ES-I3 (cell line): Measurements from ENCODE around the gene TARP.

Experiments
- H3K36me3 ChIP-seq: 2 replicates; pipeline ENCODE4 v1.6.1; 2013; ENCODE audit warnings: mild to moderate bottlenecking, low read length, control low read depth, moderate library complexity; ENCODE audit not compliant: insufficient read depth
- H3K4me1 ChIP-seq: 2 replicates; pipeline ENCODE4 v1.6.1; 2013; ENCODE audit warnings: mild to moderate bottlenecking, control low read depth, low read length; ENCODE audit not compliant: insufficient read depth
- H3K9ac ChIP-seq: 2 replicates; pipeline ENCODE4 v1.6.1; 2013; ENCODE audit warnings: low read depth, mild to moderate bottlenecking, low read length, moderate library complexity
- H3K9me3 ChIP-seq: 2 replicates; pipeline ENCODE4 v1.6.1; 2013; ENCODE audit warnings: mild to moderate bottlenecking, low read length, moderate library complexity; ENCODE audit not compliant: control insufficient read depth, insufficient read depth

The TARP gene

DNA sequence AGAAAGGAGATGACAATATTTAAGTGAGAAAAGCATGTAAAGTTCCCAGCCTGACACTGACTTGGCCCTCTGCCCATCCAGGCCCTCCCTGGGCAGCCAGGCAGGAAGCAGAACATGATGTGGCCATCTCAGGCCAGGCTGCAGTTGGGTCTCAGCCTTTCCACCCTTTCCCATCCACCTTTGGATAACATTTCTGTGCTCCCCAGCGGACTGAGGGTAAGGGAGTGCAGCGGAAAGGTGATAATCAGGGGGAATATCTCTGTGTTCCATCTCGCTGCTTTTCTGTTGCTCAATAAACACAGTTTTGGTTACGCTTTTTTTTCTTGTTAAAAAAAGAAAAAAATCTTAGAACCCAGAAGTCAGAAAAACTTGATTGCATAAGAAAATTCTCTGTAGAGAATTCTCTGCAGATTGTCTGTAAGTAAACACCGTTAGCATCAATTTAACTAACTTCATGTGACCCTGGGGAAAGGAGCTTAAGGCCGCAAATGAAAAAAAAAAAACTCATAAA, 37.2 kb upstream of the TARP start:
- Histone ChIP-seq H3K4me1 (no peaks in the 10 kb centered on the region), H3K9ac (no peak overlapping the region), H3K36me3 (no peaks in the 10 kb centered on the region), H3K9me3 (no peaks in the 10 kb centered on the region)

DNA sequence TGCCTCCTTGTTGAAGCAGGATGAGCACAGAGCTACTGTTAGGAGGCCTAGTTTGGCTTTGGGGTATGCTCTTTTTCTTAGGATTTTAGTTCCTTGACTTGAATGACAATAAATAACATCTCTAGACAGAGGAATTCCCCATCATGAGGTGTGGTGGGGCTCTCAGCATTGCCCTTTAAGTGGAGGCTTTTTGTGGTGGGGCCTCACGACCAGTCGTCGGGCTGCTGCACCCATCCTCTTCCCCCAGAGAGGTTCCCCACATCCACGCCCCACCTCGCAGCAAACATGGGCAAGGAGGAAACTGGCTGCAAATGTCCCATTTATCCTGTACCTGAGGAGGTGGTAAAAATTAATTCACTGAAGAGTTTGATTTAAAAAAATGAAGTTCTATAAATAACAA, 36.1 kb upstream of the TARP start:
- H3K9me3 ChIP-seq: no peaks in the 10 kb centered on the region
- H3K36me3 ChIP-seq: no peaks in the 10 kb centered on the region
- no peak overlapping the region for H3K9ac ChIP-seq
- no peaks in the 10 kb centered on the region for H3K4me1 ChIP-seq

GRCh38 chr7:38308140-38308539, 34.7 kb upstream of the TARP start:
- no peaks in the 10 kb centered on the region for H3K9me3 ChIP-seq

DNA sequence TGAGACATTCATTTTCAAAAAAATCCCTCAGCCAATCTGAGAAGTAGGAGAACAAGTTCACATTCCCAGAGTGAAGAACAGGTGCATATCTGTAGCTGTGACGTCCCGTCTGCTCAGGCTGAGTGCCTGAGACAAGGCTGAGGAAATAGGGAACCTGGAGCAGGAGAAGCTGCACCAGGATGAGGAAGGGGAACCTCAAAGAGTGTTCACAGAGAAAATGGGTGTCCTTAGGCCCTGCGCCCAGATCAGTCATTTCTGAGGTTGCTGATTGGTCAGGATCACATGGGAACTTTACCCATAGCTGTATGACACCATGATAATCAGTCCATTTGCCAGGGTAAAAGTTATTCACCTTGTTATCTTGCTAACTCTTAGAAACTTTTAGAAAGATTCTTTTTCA, 34.2 kb upstream of the TARP start:
- no peaks in the 10 kb centered on the region for H3K4me1 ChIP-seq
- no peaks in the 10 kb centered on the region for H3K36me3 ChIP-seq
- H3K9me3 ChIP-seq: no peaks in the 10 kb centered on the region
- no peak overlapping the region for H3K9ac ChIP-seq

More at GRCh38 chr7:38308140-38308539, 34.7 kb upstream of the TARP start:
- Histone ChIP-seq H3K9ac (no peak overlapping the region), H3K36me3 (no peaks in the 10 kb centered on the region), H3K4me1 (no peaks in the 10 kb centered on the region)

GRCh38 chr7:38306914-38307313, 33.5 kb upstream of the TARP start:
- Histone ChIP-seq H3K36me3 (no peaks in the 10 kb centered on the region), H3K9me3 (no peaks in the 10 kb centered on the region), H3K4me1 (no peaks in the 10 kb centered on the region), H3K9ac (no peak overlapping the region)

GRCh38 chr7:38306171-38306570, 32.7 kb upstream of the TARP start:
- H3K9me3 ChIP-seq: no peaks in the 10 kb centered on the region
- H3K4me1 ChIP-seq: no peaks in the 10 kb centered on the region
- H3K9ac ChIP-seq: no peak overlapping the region
- H3K36me3 ChIP-seq: no peaks in the 10 kb centered on the region

DNA sequence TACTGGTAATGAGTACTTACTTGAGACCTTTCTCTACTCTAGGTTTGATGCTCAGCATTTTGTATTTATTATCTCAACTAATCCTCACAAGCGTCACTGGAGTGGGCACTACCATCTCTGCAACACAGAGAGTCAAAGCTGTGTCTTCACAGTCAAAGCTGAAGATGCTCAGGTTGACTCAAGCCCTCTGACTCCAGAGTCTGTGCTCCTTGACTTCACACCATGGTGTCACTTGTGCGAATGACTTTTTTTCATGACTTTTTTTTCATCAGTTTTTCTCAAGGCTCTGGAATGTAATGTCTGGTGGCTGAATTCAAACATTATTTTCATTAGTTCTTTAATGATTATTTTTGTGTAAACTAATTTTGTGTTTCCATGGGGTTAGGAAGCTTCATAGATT, 30.4 kb upstream of the TARP start:
- H3K9ac ChIP-seq: no peak overlapping the region
- H3K9me3 ChIP-seq: no peaks in the 10 kb centered on the region
- no peaks in the 10 kb centered on the region for H3K4me1 ChIP-seq
- H3K36me3 ChIP-seq: no peaks in the 10 kb centered on the region

GRCh38 chr7:38300175-38300574, 26.7 kb upstream of the TARP start:
- no peaks in the 10 kb centered on the region for H3K36me3 ChIP-seq

DNA sequence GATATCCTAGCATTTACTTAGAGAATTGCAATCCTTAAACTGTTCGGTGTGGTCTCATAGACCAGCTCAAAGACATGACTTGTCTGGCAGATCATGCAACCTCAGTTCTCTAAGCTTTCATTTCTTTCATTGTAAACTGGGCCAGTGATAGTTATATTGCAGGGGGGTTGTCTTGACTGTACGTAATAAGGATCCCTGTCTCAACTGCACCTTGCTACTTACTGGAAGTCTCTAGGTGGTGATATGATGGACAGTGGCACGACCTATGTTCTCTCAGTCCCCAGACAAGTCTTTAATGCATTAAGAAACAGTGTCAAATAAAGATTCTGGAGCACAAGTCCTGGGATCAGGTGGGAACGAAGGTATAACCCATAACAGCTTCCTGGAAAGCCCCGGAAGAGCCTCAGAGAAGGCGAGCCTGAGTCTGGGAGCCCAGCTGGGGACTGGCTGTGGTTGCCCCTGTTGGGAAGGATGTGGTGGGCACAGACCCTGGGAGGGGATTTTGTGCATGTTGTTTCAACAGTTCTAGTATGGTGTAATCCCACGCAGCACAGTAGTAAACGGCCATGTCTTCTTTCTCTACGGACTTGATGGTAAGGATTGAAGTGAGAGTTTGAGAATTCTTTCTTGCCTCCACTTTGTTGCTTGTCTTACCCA, 26.0 kb upstream of the TARP start:
- no peaks in the 10 kb centered on the region for H3K9me3 ChIP-seq
- H3K9ac ChIP-seq: no peak overlapping the region
- H3K4me1 ChIP-seq: no peaks in the 10 kb centered on the region
- H3K36me3 ChIP-seq: no peaks in the 10 kb centered on the region

More at GRCh38 chr7:38300175-38300574, 26.7 kb upstream of the TARP start:
- Histone ChIP-seq H3K9me3 (no peaks in the 10 kb centered on the region), H3K4me1 (no peaks in the 10 kb centered on the region), H3K9ac (no peak overlapping the region)

- Histone ChIP-seq H3K9ac (no peak overlapping the region), H3K9me3 (no peaks in the 10 kb centered on the region), H3K36me3 (no peaks in the 10 kb centered on the region), H3K4me1 (no peaks in the 10 kb centered on the region)
These were observed 22.8 kb upstream of the TARP start for GRCh38 chr7:38296059-38296857.

DNA sequence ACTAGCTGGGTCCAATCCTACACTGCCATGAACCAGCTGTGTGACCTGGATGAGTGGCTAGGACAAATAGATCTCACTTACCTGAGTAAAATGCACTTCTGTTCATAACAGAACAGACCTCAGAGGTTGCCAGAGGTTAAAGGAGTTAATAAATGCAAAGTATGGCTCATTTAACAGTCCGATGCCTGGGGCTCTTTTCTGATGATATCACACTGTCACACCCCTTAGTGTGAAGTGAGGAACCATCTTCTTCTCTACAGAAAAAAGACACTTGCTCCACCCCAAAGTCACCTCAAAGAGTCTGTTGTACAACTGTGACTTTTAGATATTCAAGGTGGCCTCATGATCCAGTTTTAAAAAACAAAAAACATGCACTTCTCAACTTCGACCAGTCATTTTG, 21.5 kb upstream of the TARP start:
- H3K4me1 ChIP-seq: no peaks in the 10 kb centered on the region
- H3K36me3 ChIP-seq: no peaks in the 10 kb centered on the region
- no peak overlapping the region for H3K9ac ChIP-seq
- no peaks in the 10 kb centered on the region for H3K9me3 ChIP-seq

GRCh38 chr7:38292442-38292841, 19.0 kb upstream of the TARP start:
- no peaks in the 10 kb centered on the region for H3K36me3 ChIP-seq
- H3K9me3 ChIP-seq: no peaks in the 10 kb centered on the region
- no peaks in the 10 kb centered on the region for H3K4me1 ChIP-seq
- no peak overlapping the region for H3K9ac ChIP-seq

DNA sequence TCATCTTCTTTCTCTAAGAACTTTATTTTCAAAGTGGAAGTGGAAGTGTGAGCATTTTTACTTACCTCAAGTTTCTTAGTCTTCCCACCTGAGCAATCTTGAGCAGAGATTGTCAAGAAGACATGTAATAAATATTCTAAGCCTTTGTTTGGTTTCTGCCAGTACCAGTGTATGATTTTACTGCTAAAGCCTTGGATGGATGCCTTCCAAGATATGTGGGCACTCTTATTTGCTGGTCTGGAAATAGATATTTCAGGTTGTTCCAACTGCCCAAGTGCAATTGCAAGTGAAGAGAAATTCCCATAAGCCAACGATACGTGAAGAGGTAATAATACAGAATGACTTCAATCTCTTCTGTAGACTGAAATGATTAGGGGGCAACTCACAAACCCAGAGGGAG, 18.2 kb upstream of the TARP start:
- Histone ChIP-seq H3K9me3 (no peaks in the 10 kb centered on the region), H3K36me3 (no peaks in the 10 kb centered on the region), H3K4me1 (no peaks in the 10 kb centered on the region), H3K9ac (no peak overlapping the region)

- Histone ChIP-seq H3K36me3 (no peaks in the 10 kb centered on the region), H3K9me3 (no peaks in the 10 kb centered on the region), H3K4me1 (no peaks in the 10 kb centered on the region), H3K9ac (no peak overlapping the region)
These were observed 17.7 kb upstream of the TARP start for GRCh38 chr7:38291117-38291647.

GRCh38 chr7:38284553-38284952, 11.1 kb upstream of the TARP start:
- no peak overlapping the region for H3K9ac ChIP-seq
- no peaks in the 10 kb centered on the region for H3K4me1 ChIP-seq
- H3K36me3 ChIP-seq: no peaks in the 10 kb centered on the region
- no peaks in the 10 kb centered on the region for H3K9me3 ChIP-seq
